Fibroblast of skin of right biceps (primary cell): Measurements from ENCODE around the gene PIGQ.

Experiments used
- DNase-seq: peaks from one replicate; pipeline ENCODE4 v3.0.0-alpha.2; 2013

Gene PIGQ

DNA sequence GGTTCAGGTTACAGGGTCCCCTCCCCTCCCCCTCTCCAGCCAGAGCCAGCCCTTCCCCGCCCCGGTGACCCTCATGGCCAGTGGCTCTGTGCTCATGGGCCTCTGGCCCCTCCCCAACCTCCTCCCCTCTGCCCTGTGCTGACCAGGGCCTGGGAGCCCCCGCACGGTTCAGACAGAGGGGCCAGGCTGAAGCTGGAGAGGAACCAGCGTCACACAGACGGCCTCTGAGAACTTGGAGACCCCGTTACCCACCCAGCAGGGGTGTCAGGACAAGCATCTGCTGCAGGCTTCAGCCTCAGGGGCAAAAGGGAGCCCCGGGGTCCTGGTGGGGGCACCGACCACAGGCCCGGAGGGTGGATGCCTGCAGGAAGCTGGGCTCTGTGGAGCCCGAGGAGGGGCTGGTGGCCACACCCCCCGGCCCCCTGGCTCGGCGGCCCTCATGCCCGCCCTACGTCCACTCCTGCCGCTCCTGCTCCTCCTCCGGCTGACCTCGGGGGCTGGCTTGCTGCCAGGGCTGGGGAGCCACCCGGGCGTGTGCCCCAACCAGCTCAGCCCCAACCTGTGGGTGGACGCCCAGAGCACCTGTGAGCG, 61.1 kb downstream of the PIGQ start, which contains the start of gene WFIKKN1:
Gene WFIKKN1, plus strand, starts transcription at position 171 of the 591 bp plus-strand sequence. Its CDS starts 269 bp downstream, at position 440.
- DNase-seq, result no peak

- no peak for DNase-seq
Measured at GRCh38 chr16:631808-632358, 62.1 kb downstream of the PIGQ start.

DNA sequence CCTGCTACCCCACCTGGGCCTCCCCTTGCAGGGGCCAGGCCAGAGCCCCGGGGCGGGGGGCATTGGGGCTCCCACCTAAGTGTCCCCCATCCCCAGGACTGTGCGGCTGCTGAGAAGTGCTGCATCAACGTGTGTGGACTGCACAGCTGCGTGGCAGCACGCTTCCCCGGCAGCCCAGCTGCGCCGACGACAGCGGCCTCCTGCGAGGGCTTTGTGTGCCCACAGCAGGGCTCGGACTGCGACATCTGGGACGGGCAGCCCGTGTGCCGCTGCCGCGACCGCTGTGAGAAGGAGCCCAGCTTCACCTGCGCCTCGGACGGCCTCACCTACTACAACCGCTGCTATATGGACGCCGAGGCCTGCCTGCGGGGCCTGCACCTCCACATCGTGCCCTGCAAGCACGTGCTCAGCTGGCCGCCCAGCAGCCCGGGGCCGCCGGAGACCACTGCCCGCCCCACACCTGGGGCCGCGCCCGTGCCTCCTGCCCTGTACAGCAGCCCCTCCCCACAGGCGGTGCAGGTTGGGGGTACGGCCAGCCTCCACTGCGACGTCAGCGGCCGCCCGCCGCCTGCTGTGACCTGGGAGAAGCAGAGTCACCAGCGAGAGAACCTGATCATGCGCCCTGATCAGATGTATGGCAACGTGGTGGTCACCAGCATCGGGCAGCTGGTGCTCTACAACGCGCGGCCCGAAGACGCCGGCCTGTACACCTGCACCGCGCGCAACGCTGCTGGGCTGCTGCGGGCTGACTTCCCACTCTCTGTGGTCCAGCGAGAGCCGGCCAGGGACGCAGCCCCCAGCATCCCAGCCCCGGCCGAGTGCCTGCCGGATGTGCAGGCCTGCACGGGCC, 62.9 kb downstream of the PIGQ start:
- no peak for DNase-seq

- no peak for DNase-seq
Measured at GRCh38 chr16:633336-634050, 63.7 kb downstream of the PIGQ start.
